NCI-H1105 treated with DMSO at 0.1 percent for 48 hours (cell line): Measurements from ENCODE around the gene SPCS3.
"Not testable (repeated sequence)": the region's sequence is repeated elsewhere in the genome, so short reads cannot be mapped to it uniquely, and the experiment has no call there.

Experiments used
- DNase-seq: peaks from one replicate; lab custom pipeline; 2025; lab: John Stamatoyannopoulos, UW

SPCS3 gene

DNA sequence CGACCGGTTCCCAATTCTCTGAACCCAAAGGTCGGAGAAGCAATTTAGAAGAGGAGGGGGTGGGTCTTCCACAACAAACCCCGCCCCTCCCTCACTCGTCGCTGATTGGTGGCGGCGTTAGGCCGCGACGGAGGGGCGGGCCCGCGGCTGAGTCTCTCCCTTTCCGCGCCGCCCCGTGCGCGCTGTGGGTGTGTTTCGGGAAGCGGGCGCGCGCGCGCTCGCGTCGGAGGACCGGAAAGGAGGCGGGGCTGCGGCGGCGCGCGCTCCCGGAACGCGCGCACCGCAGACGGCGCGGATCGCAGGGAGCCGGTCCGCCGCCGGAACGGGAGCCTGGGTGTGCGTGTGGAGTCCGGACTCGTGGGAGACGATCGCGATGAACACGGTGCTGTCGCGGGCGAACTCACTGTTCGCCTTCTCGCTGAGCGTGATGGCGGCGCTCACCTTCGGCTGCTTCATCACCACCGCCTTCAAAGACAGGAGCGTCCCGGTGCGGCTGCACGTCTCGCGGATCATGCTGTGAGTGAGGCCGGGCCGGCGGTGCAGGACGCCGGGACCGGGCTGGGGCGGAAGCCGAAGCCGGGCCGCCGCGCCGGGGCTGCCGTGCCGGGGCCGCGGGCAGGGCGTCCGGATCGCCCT is at the start of gene SPCS3:
Gene SPCS3, plus strand, starts transcription at position 263 of the 636 bp plus-strand sequence. Its CDS starts 111 bp downstream, at position 374.
- DNase-seq, result peak; percentile 87

DNA sequence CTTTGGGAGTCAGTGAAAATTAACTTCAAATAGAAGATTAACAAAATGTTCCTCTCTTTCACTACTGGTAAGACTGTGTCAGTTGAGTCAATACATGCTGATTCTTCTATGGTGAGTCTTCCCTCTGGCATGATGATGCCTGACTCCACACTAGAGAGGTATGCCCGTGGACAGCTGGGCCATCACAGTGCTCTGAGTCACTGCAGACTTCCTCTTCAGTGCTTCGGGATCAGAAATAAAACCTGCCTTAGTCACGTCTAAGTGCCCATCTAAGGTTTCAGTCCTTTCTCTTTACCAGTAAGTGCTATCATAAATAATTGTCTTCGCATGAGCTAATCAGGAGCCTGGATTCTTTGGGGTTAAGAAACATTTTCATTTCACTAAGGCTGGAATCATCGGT is 49.1 kb upstream of the SPCS3 start:
- peak; percentile 38 for DNase-seq

DNA sequence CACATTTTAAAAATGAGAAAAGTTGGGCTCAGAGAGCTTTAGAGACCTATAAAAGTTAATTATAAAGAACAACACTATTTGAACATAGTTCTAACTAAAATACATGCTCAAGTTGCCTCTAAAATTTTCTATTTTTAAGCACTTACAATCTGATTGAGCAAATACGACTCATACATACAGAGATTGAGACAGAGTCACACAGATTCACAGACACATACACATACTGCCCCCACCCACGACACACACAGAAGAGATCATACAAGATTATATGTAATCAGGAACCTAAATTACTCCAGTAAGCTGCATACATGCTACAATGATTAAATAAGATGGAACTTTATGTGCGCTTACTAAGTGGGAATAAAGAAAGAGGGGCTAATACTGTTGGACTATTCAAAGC is 48.0 kb upstream of the SPCS3 start:
- DNase-seq, result no peak

DNA sequence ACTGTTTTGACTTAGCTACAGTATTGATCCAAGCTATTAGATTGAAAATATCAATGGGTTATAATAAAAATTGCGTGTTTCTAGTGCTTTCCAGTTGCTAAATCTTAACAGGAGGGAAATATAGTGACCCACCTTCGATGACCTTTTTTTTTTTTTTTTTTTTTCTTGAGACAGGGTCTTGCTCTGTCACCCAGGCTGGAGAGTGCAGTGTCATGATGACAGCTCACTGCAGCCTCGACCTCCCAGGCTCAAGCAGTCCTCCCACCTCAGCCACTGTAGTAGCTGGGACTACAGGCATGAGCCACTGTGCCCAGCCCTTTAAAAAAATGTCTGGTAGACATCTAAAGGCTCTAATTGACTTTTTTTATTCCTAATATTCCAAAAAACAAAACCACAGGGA is 47.0 kb upstream of the SPCS3 start:
- DNase-seq, result no peak

DNA sequence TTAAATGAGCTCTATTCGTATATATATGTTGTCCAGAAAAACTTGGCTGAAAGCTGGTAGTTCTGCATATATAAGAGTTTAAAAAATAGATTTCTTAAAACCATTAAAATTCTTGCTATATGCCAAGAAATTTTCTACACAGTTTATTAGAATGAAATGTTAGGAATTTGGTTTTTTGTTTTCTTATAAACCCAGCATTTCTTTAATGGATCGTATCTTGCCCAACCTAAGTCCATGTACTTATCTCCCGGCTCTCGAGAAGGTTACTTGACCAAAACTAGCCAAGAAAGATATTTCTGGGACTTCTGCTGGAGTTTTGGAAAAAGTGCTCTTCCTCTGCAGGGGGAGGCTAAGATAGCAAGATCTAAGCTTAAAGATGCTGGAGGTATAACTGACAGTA is 46.0 kb upstream of the SPCS3 start:
- no peak for DNase-seq

DNA sequence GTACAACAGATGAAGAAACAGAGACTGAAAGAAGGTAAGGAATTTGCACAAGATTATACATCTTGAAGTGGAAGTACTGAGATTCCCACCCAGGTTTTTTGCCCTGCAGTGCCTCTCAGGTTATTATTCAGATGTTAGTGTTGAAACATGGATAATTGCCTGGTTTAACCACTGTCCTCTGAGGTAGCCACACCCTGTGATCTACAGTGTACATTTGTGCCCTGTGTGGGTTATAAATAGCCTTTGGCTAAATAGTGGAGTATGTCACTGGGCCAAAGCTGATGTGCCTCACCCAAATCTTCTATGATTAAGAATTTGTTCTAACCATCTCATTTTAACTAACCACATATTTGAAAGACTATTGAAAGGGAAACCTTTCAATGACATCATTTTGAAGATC is 45.3 kb upstream of the SPCS3 start:
- DNase-seq, result no peak

DNA sequence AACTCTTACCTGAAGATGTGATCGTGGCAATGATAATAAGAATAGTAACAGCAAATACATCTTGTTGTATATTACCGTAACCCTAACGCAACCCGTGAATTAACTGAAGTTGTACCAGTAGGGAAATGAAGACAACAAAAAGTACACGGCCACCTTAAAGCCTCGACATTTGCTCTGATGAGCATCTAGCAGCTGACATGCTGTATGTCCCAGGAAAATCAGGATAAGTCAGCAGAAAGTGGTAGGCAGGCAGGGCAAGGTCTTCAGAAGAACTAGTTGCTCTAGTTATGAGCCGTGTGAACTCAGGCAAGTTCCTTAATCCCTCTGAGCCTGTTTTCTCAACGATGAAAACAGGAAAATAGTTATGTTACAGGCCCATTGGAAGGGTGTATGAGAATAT is 43.1 kb upstream of the SPCS3 start:
- no peak for DNase-seq

DNA sequence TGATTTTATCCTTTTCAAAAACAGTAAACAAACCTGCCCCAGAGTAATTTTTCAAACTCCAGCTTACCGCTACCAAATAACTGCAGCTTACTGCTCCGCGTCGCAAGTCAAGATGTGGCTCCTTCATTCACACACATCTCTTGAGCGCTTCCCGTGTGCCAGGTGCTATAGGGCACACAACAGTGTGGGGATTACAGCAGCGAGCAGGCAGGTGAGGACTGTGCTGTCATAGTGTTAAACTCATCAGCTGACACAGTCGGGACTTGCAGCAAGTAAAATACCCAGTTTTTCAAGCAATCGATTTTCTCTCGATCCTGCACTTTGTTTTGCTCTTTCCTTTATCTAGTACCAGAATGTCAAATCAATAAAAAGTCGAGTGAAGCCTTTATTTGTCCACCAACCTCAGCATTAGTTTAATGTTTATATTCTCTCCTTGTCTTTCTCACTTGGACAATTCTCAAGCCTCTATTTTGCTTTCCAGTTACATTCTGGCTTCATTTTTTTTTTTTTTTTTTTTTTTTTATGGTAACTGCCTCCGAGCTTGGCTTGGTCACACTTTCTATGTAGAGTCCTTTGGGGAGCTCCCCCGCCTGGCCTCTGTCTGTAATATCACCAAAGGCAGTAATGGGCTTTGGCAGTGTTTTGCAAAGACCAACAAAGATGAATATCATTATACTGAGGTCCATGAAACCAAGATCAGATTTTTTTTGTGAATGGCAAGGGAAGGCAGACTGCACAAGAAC is 42.4 kb upstream of the SPCS3 start:
- DNase-seq, result peak; percentile 58

DNA sequence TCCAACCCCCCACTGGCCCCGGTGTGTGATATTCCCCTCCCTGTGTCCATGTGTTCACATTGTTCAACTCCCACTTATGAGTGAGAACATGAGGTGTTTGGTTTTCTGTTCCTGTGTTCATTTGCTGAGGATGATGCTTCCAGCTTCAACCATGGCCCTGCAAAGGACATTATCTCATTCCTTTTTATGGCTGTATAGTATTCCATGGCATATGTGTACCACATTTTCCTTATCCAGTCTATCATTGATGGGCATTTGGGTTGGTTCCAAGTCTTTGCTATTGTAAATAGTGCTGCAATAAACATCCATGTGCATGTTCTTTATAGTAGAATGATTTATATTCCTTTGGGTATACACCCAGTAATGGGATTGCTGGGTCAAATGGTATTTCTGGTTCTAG is 40.2 kb upstream of the SPCS3 start:
- DNase-seq, result not testable (repeated sequence)

DNA sequence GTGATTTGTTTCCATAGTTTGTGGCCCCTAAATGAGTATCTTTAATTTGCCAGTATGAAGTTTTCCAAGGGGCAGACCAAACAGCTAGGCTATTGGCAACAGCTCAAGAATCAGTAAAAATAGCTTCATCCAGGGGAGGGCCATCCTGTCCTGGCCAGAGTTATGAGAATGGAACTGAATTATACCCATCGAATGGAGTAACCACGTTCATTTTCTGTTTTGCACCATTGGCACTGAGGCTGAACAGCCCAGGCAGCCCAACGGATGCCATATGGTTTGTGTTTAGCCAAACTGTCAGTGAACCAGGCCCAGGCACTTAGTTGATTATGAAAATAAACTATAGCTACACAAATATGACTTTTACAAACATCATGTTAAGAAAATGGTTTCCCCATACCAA is 33.0 kb upstream of the SPCS3 start:
- no peak for DNase-seq

DNA sequence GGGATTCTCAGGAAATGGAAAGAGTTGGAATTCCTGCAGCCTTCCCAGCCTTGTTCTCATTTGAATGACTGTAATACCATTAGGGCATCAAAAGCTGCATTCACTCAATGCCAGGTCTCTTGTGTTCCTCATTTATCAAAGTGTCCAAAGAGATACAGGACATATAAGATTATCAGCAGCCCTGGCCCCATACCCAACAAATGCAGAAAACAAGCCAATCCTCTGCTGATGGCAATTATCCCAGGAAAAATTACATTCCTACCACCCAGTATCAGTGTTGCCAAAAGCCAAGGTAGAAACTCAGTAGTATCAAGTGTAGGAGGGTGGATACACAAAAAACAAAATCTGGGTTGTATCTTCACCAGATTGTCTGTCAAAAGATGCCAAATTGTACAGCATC is 32.2 kb upstream of the SPCS3 start:
- no peak for DNase-seq

DNA sequence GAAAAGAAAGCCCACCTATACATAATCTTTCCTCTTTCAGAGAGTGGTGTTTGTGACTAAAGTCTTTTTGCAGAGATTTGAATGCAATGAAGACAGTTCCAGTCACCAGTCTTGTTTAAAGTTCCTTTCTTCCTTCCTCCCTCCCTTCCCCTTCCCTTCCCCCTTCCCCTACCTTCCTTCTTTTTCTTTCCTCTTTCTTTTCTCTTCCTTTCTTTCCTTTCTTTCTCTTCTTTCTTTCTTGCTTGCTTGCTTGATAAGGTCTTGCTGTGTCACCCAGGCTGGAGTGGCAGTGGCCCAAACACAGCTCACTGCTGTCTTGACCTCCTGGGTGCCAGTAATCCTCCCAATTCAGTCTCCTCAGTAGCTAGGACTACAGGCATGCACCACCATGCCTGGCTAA is 31.7 kb upstream of the SPCS3 start:
- no peak for DNase-seq

DNA sequence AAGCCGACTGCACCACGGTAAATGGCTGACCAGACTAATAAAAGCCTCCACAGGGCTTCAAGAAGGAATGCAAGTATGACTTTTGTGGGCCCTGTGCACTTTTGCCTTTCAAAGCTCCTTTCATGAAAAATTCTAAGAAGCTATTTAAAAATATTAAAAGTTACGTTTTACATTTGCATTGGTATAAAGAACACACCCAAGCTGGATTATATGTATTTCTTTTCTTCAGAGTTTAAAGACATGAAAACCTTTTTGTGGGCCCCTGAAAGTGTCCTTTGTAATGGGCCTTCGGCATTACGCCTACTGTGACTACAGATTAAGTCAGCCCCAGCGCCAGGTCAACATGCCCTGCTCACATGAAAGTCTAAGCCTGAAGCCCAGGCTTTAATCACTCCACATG is 30.2 kb upstream of the SPCS3 start:
- no peak for DNase-seq

DNA sequence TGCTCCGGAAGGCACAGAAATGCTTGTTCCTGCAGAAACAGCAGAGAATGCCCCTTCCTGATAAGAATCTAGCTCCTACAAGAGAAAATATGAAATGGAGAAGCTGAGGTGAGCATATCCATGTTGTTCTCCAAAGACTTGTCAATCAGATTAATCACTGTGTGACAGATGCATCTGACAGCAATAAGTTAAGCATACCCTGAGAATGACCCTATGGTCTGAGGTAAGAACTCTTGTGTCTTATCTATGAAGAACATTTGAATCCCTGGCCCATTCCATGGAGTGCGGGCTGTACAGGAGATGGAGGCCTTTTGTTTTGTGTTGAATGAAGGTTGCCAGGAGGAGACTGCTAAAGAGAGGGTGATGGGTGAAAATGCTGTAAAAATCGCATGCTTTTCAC is 29.2 kb upstream of the SPCS3 start:
- DNase-seq, result no peak

DNA sequence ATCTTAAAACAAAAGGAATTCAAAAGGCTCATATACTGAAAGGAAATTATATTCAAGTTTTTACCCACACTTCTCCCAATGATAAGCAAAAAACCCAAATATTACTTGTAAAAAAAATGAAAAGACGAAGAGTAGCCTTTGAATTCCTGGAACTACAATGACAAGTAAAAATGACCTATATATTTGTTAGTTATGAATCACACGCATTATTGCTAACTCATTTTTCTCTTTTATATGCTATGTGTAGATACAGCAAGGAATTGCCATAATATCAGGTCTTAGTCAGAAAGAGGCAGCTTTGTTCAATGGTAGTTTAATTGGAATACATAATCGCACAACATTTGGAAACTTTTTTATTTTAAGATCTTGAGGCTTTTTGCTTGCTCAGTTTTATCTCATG is 28.0 kb upstream of the SPCS3 start:
- no peak for DNase-seq

DNA sequence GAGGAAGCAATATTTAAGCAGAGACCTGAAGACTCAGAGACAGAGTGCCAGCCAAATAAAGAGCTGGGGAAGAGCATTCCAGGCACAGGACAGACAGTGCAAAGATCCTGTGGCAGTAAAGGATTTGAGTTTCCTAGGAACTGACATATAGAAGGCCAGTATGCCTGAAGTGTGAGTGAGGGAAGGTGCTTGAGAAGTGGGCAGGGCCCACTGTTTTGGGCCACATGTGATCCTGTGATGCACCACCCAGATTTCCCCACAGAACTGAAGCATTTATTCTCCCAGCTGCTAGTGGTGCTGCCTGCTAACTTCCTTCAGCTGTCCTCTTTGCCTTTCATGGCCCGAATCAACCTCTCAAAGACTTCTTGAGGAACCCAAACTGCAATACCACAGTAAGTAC is 26.8 kb upstream of the SPCS3 start:
- DNase-seq, result no peak

DNA sequence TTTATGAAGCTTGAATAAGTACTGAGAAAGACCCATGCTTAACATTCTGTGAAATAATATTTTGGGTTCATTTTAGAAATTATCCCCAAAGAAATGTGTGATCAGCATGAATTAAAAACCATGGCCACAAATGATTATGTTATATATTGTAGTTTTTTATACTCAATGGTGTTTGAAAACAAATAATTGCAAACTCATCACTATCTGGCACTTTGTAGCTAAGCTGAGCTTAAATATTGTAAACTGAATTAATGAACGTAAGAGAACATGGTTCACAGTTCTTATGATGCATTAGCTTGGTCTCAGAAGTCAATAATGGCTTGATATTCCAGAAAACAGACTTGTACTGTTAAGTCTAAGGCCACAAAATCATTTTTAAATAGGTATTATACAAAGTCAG is 26.1 kb upstream of the SPCS3 start:
- no peak for DNase-seq

DNA sequence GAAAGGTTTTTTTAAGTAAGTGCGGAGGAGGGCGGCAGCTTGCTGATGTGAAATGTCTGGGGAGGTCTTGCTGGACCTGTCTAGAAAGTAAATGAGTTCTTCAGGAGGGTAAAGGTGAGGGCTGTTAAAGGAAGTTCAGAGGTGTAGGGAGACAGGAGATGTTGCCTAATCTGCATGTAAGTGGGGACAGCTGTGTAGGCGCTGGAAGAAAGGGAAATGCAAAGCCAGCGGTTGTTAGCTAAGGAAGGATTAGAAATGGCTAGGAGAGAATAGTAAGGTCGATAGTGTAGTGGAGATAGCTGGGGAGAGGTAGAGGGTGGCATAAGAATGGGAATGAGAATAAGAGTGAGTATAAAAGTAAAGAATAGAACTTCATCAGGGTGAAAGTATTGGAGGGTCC is 23.9 kb upstream of the SPCS3 start:
- DNase-seq, result not testable (repeated sequence)

DNA sequence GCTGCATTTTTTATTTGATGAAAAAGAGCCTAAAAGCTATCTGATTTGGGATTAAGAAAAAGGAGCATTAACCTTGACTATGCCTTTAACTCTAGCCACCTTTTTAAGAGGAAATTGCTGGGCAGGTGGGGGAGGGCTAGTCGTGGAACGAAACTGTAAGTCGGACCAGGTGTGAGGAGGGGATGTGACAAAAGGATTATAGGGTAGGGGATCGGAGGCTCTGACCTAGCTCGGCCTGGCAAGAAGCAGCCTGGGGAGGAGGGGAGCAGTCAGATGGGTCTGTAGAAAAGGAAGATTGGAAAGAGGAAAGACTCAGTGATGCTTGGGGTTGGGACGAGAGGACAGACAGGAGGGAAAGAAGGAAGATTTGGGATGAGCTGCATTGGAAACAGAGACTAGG is 21.1 kb upstream of the SPCS3 start:
- no peak for DNase-seq

DNA sequence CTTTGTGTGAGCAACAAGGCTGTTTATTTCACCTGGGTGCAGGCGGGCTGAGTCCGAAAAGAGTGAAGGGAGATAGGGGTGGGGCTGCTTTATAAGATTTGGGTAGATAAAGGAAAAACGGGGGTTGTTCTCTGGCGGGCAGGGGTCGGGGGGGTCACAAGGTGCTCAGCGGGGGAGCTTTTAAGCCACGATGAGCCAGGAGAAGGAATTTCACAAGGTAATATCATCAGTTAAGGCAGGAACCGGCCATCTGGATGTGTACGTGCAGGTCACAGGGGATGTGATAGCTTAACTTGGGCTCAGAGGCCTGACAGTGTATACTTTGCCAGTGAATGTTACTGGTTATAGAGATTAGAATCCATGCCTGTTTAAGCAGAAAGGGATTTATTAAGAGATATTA is 19.7 kb upstream of the SPCS3 start:
- no peak for DNase-seq

DNA sequence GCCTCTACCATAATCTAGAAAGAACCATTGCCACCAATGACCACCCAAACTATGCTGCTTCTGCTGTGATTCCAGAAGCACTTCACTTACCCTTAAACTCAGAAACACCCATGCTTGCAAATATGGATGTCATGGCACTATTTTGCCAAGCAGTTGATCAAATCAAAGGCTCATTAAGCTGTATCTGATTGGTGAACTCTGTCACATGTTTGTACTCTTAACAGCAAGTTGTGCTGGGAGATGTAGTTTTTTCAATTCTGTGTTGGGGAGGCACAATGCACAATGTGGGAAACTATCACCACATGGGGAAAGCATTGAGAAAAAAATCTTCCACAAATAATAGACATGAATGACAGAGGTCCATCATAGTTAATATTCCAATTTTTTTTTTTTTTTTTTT is 19.2 kb upstream of the SPCS3 start:
- no peak for DNase-seq

DNA sequence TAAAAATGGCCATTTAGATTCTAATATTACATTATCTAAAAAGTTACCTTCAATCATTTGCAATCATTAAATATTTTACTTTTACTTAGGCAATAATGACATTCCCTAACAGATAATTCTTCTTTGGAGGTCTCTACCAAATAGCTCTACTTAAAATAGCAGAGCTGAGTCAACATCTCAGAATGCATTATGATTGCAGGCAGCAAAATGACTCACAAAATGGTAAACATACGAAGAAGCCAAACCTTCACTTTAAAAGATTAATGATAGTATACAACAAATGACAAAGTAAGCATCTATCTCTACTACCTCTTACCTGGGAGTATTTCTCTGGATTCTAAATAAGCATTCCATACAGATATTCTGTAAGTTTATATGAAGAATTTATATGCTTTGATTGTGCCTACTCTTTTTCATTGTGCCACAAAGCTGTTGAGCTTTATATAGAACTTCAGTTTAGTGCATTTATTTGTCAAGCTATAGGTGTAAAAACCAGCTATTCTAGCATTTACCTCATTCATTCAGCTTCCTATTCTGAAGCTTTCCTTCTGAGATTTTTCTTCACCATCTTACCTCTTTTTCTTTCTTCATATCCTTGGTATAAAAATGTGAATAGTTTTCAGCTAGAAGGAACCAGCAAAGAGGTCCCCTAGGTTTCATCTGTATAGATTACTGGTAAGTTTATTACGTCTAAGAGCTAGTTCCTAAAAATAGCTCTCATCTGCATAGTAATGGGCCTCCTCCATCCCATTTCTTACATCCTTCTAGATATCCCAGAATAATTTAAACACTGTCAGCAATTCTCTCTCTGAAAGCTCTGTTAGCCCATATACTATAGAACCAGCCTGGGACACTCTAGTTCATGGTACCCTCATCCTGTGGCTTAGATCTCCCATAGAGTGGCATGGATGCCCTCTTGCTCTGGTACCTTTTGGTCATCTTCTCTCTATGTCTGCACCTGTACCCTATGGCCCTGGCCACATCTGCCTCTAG is 17.2 kb upstream of the SPCS3 start:
- no peak for DNase-seq

DNA sequence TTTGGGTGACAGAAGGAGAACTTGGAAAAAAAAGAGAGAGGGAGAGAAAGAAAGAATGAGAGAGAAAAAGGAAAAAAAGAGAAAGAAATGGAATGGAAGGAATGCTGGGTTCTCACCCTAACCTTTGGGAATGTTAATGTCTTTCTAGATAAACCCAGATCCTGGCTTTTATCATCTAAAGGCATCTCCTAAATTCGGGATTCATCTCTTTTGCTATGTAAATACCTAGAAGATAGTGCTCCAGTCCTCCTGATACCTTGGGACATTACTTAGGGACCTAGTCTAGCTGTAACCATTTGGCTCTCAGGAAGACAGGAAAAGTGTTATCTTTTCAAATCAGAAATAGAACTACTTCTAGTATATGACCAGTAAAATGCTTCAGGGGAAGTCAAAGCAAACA is 15.8 kb upstream of the SPCS3 start:
- no peak for DNase-seq
